ENCODE results near the gene HIPK3. TPM values are rescaled to one million over a fixed set of nuclear protein-coding genes. Genes with fewer than 3 reads are reported as not detected.

HIPK3 gene
- polyA plus RNA-seq, 1 donor from 2014 or later, result 25.5 TPM

GRCh38 chr11:33387581-33387980 is 130.4 kb downstream of the HIPK3 start:
- Histone ChIP-seq H3K36me3 (ENCODE audit: insufficient read depth, low read length) (no peaks in the 10 kb centered on the region), H3F3A (ENCODE audit: insufficient read depth, low read length, poor library complexity, severe bottlenecking) (peaks cover 3% of the 10 kb centered on the region), H3K4me3 (ENCODE audit: low read length) (no peak overlapping the region), H3K4me2 (ENCODE audit: low read length) (no peak overlapping the region), H3K9me3 (ENCODE audit: low read length) (no peaks in the 10 kb centered on the region), H3K79me2 (replicated peaks; ENCODE audit: insufficient read depth, low read length) (peaks cover 18% of the 10 kb centered on the region), H3K27me3 (ENCODE audit: insufficient read depth, low read depth, low read length) (no peaks in the 10 kb centered on the region), H3K9me2 (ENCODE audit: insufficient read depth, low read length) (no peaks in the 10 kb centered on the region), H3K9ac (ENCODE audit: low read length) (no peak overlapping the region), H3K27ac (ENCODE audit: low read length) (no peak overlapping the region), H4K20me1 (ENCODE audit: insufficient read depth) (no peaks in the 10 kb centered on the region), H2AFZ (ENCODE audit: low read depth, low read length) (no peak overlapping the region)
- TF ChIP-seq REST (IDR thresholded peaks at IDR 0.05; ENCODE audit: borderline replicate concordance) (no peak), SMC3 (conservative IDR thresholded peaks at IDR 0.05; ENCODE audit: poor library complexity) (no peak), TAF1 (IDR thresholded peaks at IDR 0.05; ENCODE audit: low read depth) (no peak), EZH2 (IDR thresholded peaks at IDR 0.05; ENCODE audit: borderline replicate concordance, insufficient read depth, low read length, poor library complexity, severe bottlenecking) (no peak), RAD21 (conservative IDR thresholded peaks at IDR 0.05) (no peak), EP300 (conservative IDR thresholded peaks at IDR 0.05; ENCODE audit: poor library complexity, severe bottlenecking) (no peak), CTCF (IDR thresholded peaks at IDR 0.05; ENCODE audit: poor library complexity, severe bottlenecking) (no peak), MXI1 (conservative IDR thresholded peaks at IDR 0.05; ENCODE audit: poor library complexity, severe bottlenecking) (no peak), POLR2AphosphoS5 (IDR thresholded peaks at IDR 0.05) (no peak)

GRCh38 chr11:33387996-33388395 is 130.8 kb downstream of the HIPK3 start:
- Histone ChIP-seq H3K9me3 (ENCODE audit: low read length) (no peaks in the 10 kb centered on the region), H3K79me2 (replicated peaks; ENCODE audit: insufficient read depth, low read length) (peaks cover 18% of the 10 kb centered on the region), H3K4me2 (ENCODE audit: low read length) (no peak overlapping the region), H3K9me2 (ENCODE audit: insufficient read depth, low read length) (no peaks in the 10 kb centered on the region), H3F3A (ENCODE audit: insufficient read depth, low read length, poor library complexity, severe bottlenecking) (peaks cover 3% of the 10 kb centered on the region), H3K9ac (ENCODE audit: low read length) (no peak overlapping the region), H3K27ac (ENCODE audit: low read length) (no peak overlapping the region), H3K36me3 (ENCODE audit: insufficient read depth, low read length) (no peaks in the 10 kb centered on the region), H3K4me3 (ENCODE audit: low read length) (no peak overlapping the region), H3K27me3 (ENCODE audit: insufficient read depth, low read depth, low read length) (no peaks in the 10 kb centered on the region), H2AFZ (ENCODE audit: low read depth, low read length) (no peak overlapping the region), H4K20me1 (ENCODE audit: insufficient read depth) (no peaks in the 10 kb centered on the region)
- TF ChIP-seq RAD21 (conservative IDR thresholded peaks at IDR 0.05) (no peak), REST (IDR thresholded peaks at IDR 0.05; ENCODE audit: borderline replicate concordance) (no peak), SMC3 (conservative IDR thresholded peaks at IDR 0.05; ENCODE audit: poor library complexity) (no peak), POLR2AphosphoS5 (IDR thresholded peaks at IDR 0.05) (no peak)

Measured in neural cell (in vitro differentiated cells).